Measurements from ENCODE around the gene IFNA17. TPM values are rescaled to one million over a fixed set of nuclear protein-coding genes. Genes with fewer than 3 reads are reported as not detected.

IFNA17 gene
- total RNA-seq, 1 donor from 2014 or later = not detected

- FAIRE-seq (no peak), DNase-seq (ENCODE audit: low read depth) (no peak)
- no peak for TF ChIP-seq CTCF (IDR thresholded peaks at IDR 0.05; ENCODE audit: insufficient read depth, low read length, severe bottlenecking)
- peaks cover 15% of the 10 kb centered on the region for H3K27me3 ChIP-seq (ENCODE audit: control insufficient read depth, insufficient read depth, low read length)
- no peaks in the 10 kb centered on the region for H3K36me3 ChIP-seq (ENCODE audit: control insufficient read depth, insufficient read depth, low read length)
- H3K4me3 ChIP-seq (ENCODE audit: low read depth, low read length) = no peak overlapping the region
These were observed 27.7 kb upstream of the IFNA17 start for GRCh38 chr9:21255538-21256212.

GRCh38 chr9:21252721-21253547, 24.9 kb upstream of the IFNA17 start:
- Histone ChIP-seq H3K4me3 (ENCODE audit: low read depth, low read length) (no peak overlapping the region), H3K36me3 (ENCODE audit: control insufficient read depth, insufficient read depth, low read length) (no peaks in the 10 kb centered on the region), H3K27me3 (ENCODE audit: control insufficient read depth, insufficient read depth, low read length) (peaks cover 15% of the 10 kb centered on the region)
- FAIRE-seq (no peak), DNase-seq (ENCODE audit: low read depth) (peak; percentile 40)
- TF ChIP-seq CTCF (IDR thresholded peaks at IDR 0.05; ENCODE audit: insufficient read depth, low read length, severe bottlenecking) = peak; percentile 55

- Histone ChIP-seq H3K4me3 (ENCODE audit: low read depth, low read length) (no peak overlapping the region), H3K36me3 (ENCODE audit: control insufficient read depth, insufficient read depth, low read length) (no peaks in the 10 kb centered on the region), H3K27me3 (ENCODE audit: control insufficient read depth, insufficient read depth, low read length) (peaks cover 15% of the 10 kb centered on the region)
- DNase-seq (ENCODE audit: low read depth) (no peak), FAIRE-seq (no peak)
- no peak for TF ChIP-seq CTCF (IDR thresholded peaks at IDR 0.05; ENCODE audit: insufficient read depth, low read length, severe bottlenecking)
These were observed 23.6 kb upstream of the IFNA17 start for GRCh38 chr9:21251638-21252037.

- peaks cover 13% of the 10 kb centered on the region for H3K27me3 ChIP-seq (ENCODE audit: control insufficient read depth, insufficient read depth, low read length)
These were observed 23.2 kb upstream of the IFNA17 start for GRCh38 chr9:21251190-21251589.

GRCh38 chr9:21244836-21245235, 16.8 kb upstream of the IFNA17 start:
- Histone ChIP-seq H3K36me3 (ENCODE audit: control insufficient read depth, insufficient read depth, low read length) (no peaks in the 10 kb centered on the region), H3K4me3 (ENCODE audit: low read depth, low read length) (no peak overlapping the region), H3K27me3 (ENCODE audit: control insufficient read depth, insufficient read depth, low read length) (peaks cover 2% of the 10 kb centered on the region)
- no peak for FAIRE-seq
- DNase-seq (ENCODE audit: low read depth) = no peak
- TF ChIP-seq CTCF (IDR thresholded peaks at IDR 0.05; ENCODE audit: insufficient read depth, low read length, severe bottlenecking) = no peak

More at GRCh38 chr9:21251190-21251589, 23.2 kb upstream of the IFNA17 start:
- no peak for DNase-seq (ENCODE audit: low read depth)
- no peak overlapping the region for H3K4me3 ChIP-seq (ENCODE audit: low read depth, low read length)
- no peak for TF ChIP-seq CTCF (IDR thresholded peaks at IDR 0.05; ENCODE audit: insufficient read depth, low read length, severe bottlenecking)
- no peak for FAIRE-seq
- H3K36me3 ChIP-seq (ENCODE audit: control insufficient read depth, insufficient read depth, low read length) = no peaks in the 10 kb centered on the region

All from bronchial epithelial cell (primary cell).